IMR-90 (cell line): Measurements from ENCODE around the gene FOXN3.

Source experiments
- BHLHE40 ChIP-seq: fragments of 150-350 bp; IDR thresholded peaks from 2 replicates; pipeline ENCODE4 v1.6.1; 2016; ENCODE audit warnings: mild to moderate bottlenecking, low read depth, low read length
- CEBPB ChIP-seq: IDR thresholded peaks from 2 replicates; pipeline ENCODE4 v1.6.1; 2012; ENCODE audit warnings: low read depth, low read length, improper control_type of control experiment
- MAZ ChIP-seq: IDR thresholded peaks from 2 replicates; pipeline ENCODE4 v1.6.1; 2012; ENCODE audit warnings: low read depth, mild to moderate bottlenecking, low read length, improper control_type of control experiment, moderate library complexity, borderline replicate concordance
- MXI1 ChIP-seq: IDR thresholded peaks from 2 replicates; pipeline ENCODE4 v1.6.1; 2012; ENCODE audit warnings: low read depth, mild to moderate bottlenecking, low read length, moderate library complexity, borderline replicate concordance
- POLR2A ChIP-seq: IDR thresholded peaks from 2 replicates; pipeline ENCODE4 v1.6.1; 2012; ENCODE audit warnings: mild to moderate bottlenecking, low read depth, low read length
- RAD21 ChIP-seq: IDR thresholded peaks from 2 replicates; pipeline ENCODE4 v1.6.1; 2012; ENCODE audit warnings: low read length, improper control_type of control experiment
- RCOR1 ChIP-seq: IDR thresholded peaks from 2 replicates; pipeline ENCODE4 v1.6.1; 2012; ENCODE audit warnings: mild to moderate bottlenecking, low read length, improper control_type of control experiment; ENCODE audit not compliant: insufficient replicate concordance
- SMC3 ChIP-seq: fragments of 150-350 bp; IDR thresholded peaks from 2 replicates; pipeline ENCODE4 v1.6.1; 2016; ENCODE audit warnings: low read depth, mild to moderate bottlenecking, antibody characterized with exemption, low read length, moderate library complexity
- TF ChIP-seq, protein P1 (sequence below): conservative IDR thresholded peaks from 2 replicates; pipeline ENCODE4 v1.5.1; 2012; ENCODE audit warnings: mild to moderate bottlenecking, low read depth, low read length, improper control_type of control experiment
- TF ChIP-seq, protein P2 (sequence below): fragments of 150-350 bp; IDR thresholded peaks from 2 replicates; pipeline ENCODE4 v1.6.1; 2017; ENCODE audit warnings: mild to moderate bottlenecking, antibody characterized with exemption, low read length, low read depth

- TF ChIP-seq, protein P1, sequence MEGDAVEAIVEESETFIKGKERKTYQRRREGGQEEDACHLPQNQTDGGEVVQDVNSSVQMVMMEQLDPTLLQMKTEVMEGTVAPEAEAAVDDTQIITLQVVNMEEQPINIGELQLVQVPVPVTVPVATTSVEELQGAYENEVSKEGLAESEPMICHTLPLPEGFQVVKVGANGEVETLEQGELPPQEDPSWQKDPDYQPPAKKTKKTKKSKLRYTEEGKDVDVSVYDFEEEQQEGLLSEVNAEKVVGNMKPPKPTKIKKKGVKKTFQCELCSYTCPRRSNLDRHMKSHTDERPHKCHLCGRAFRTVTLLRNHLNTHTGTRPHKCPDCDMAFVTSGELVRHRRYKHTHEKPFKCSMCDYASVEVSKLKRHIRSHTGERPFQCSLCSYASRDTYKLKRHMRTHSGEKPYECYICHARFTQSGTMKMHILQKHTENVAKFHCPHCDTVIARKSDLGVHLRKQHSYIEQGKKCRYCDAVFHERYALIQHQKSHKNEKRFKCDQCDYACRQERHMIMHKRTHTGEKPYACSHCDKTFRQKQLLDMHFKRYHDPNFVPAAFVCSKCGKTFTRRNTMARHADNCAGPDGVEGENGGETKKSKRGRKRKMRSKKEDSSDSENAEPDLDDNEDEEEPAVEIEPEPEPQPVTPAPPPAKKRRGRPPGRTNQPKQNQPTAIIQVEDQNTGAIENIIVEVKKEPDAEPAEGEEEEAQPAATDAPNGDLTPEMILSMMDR: no peak
- TF ChIP-seq POLR2A: no peak
- no peak for TF ChIP-seq MAZ
- TF ChIP-seq BHLHE40: no peak
- TF ChIP-seq RCOR1: no peak
- no peak for TF ChIP-seq RAD21
- TF ChIP-seq SMC3: no peak
- TF ChIP-seq CEBPB: no peak
- TF ChIP-seq, protein P2, sequence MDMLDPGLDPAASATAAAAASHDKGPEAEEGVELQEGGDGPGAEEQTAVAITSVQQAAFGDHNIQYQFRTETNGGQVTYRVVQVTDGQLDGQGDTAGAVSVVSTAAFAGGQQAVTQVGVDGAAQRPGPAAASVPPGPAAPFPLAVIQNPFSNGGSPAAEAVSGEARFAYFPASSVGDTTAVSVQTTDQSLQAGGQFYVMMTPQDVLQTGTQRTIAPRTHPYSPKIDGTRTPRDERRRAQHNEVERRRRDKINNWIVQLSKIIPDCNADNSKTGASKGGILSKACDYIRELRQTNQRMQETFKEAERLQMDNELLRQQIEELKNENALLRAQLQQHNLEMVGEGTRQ: no peak
- no peak for TF ChIP-seq MXI1
Measured at GRCh38 chr14:89356496-89356895, 60.5 kb downstream of the FOXN3 start.
